Nephron (organoid): Measurements from ENCODE around the gene DNASE1L3.
"Not testable (repeated sequence)": the region's sequence is repeated elsewhere in the genome, so short reads cannot be mapped to it uniquely, and the experiment has no call there.

Experiments
- H3K27ac Mint-ChIP-seq, 3 experiments: 2 replicates each; pipeline ENCODE4 v1.8.0; 2020; ENCODE audit warnings: mixed read lengths in 3 of 3, mild to moderate bottlenecking in 2 of 3, moderate library complexity in 1 of 3
- H3K27me3 Mint-ChIP-seq: 2 replicates; pipeline ENCODE4 v1.8.0; 2021; ENCODE audit warnings: low read depth, mild to moderate bottlenecking, moderate library complexity, mixed read lengths
- H3K36me3 Mint-ChIP-seq: 2 replicates; pipeline ENCODE4 v1.8.0; 2020; ENCODE audit warnings: low read depth, mixed read lengths
- H3K4me1 Mint-ChIP-seq: 2 replicates; pipeline ENCODE4 v1.8.0; 2020; ENCODE audit warnings: mixed read lengths
- H3K4me3 Mint-ChIP-seq, 3 experiments: 2 replicates each; pipeline ENCODE4 v1.8.0; 2020; ENCODE audit warnings: mild to moderate bottlenecking in 3 of 3, mixed read lengths in 3 of 3, moderate library complexity in 2 of 3
- H3K9me3 Mint-ChIP-seq: 2 replicates; pipeline ENCODE4 v1.8.0; 2020; ENCODE audit warnings: mixed read lengths
- TF ChIP-seq, protein P1 (sequence below), 3 experiments: fragments of 200-600 bp; sonication (generic); IDR thresholded peaks; one replicate each; pipeline ENCODE4 v1.5.0; 2021; ENCODE audit warnings: antibody characterized with exemption in 3 of 3; ENCODE audit not compliant: unreplicated experiment in 3 of 3

Gene DNASE1L3

DNA sequence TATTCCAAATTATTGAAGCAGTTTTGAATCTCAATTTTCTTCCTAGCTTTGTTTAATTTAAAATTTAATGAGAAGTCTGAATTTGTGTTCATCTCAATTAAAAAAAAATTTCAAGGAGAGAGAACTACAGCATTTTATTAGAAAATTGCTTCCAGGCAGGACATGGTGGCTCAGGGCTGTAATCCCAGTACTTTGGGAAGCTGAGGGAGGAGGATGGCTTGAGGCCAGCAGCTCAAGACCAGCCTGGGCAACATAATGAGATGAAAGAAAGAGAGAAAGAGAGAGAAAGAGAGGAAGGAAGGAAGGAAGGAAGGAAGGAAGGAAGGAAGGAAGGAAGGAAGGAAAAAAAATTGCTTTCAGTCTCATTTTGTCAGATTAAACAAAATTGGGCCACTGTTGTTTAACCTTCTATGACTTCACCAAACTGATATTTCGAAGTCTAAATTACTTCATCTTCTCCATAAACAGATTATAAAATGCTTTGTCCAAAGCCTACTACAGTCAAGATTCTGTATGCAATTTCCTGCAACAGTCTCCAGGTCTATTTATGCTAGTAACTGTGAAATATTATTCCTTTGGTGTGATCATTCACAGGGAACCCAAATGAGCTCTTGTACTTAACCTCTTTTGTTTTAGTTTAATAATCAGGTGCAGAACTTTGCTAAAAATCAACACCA is 20.2 kb upstream of the DNASE1L3 start:
- Mint-ChIP-seq H3K27me3 (peaks cover 34% of the 10 kb centered on the region), H3K4me3 (no peak overlapping the region), H3K36me3 (no peaks in the 10 kb centered on the region), H3K27ac (no peak overlapping the region), H3K9me3 (no peaks in the 10 kb centered on the region), H3K4me1 (no peaks in the 10 kb centered on the region)
- TF ChIP-seq, protein P1, sequence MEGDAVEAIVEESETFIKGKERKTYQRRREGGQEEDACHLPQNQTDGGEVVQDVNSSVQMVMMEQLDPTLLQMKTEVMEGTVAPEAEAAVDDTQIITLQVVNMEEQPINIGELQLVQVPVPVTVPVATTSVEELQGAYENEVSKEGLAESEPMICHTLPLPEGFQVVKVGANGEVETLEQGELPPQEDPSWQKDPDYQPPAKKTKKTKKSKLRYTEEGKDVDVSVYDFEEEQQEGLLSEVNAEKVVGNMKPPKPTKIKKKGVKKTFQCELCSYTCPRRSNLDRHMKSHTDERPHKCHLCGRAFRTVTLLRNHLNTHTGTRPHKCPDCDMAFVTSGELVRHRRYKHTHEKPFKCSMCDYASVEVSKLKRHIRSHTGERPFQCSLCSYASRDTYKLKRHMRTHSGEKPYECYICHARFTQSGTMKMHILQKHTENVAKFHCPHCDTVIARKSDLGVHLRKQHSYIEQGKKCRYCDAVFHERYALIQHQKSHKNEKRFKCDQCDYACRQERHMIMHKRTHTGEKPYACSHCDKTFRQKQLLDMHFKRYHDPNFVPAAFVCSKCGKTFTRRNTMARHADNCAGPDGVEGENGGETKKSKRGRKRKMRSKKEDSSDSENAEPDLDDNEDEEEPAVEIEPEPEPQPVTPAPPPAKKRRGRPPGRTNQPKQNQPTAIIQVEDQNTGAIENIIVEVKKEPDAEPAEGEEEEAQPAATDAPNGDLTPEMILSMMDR (IDR thresholded peaks at IDR 0.05; ENCODE audit: unreplicated experiment in 3 of 3): no peak

DNA sequence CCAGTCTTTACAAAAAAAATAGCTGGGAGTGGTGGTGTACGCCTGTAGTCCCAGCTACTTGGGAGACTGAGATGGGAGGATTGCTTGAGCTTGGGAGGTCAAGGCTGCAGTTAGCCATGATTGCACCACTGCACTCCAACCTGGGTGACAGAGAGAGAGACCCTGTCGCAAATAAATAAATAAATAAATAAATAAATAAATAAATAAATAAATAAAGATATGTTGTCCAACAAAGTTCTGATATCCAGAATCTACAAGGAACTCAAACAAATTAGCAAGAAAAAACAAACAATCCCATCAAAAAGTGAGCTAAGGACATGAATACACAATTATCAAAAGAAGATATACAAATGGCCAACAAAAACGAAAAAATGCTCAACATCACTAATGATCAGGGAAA is 17.2 kb upstream of the DNASE1L3 start:
- H3K4me3 Mint-ChIP-seq, H3K36me3 Mint-ChIP-seq, H3K27ac Mint-ChIP-seq, H3K9me3 Mint-ChIP-seq, H3K4me1 Mint-ChIP-seq: not testable (repeated sequence)
- peaks cover 21% of the 10 kb centered on the region for H3K27me3 Mint-ChIP-seq

DNA sequence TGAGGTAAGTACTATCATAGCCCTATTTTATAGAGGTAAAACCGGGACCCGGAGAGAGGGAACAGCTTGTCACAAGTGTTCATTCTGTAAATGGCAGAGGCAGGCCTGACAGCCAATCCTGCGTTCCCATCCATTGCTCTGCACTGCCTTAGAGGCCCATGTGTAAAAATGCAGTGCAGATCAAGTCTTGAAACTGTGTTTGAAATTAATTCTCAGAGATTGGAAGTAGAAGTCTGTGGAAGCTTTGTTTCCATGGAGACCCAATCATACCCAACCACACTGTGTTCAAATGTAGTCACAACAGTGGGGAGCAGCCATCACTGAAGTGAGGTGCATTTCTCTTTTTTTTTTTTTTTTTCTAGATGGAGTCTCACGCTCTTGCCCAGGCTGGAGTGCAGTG is 13.1 kb upstream of the DNASE1L3 start:
- Mint-ChIP-seq H3K27ac (no peak overlapping the region), H3K9me3 (peaks cover 4% of the 10 kb centered on the region), H3K36me3 (no peaks in the 10 kb centered on the region), H3K27me3 (peaks cover 14% of the 10 kb centered on the region), H3K4me3 (no peak overlapping the region), H3K4me1 (no peaks in the 10 kb centered on the region)
- TF ChIP-seq, protein P1 (IDR thresholded peaks at IDR 0.05; ENCODE audit: unreplicated experiment in 3 of 3): no peak

DNA sequence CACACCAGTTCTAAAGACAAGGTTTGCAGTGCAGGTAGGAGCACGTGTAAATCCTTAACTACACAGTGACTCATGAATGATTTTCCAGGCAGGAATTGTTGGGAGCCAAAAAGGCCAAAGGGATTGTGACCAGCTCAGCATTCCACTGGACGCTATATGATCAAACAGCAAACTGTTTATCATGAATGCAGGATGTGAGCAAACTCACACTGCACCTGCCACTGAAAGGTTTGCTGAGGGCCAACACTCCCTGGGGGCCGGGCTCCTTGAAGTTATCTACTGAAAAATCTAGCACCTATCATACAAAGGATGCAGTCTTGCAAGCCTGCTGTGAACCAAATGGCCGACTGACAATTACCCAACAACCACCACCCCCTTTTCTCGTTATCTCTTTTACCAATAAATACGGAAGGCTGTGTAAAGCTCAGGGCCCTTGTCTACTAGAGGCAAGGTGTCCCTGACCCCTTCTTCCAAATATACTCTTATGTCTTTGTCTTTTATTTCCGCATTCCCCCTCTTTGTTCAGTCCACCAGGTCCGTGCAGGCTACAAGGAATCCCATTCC is 11.5 kb upstream of the DNASE1L3 start:
- H3K4me3 Mint-ChIP-seq: no peak overlapping the region
- peaks cover 4% of the 10 kb centered on the region for H3K4me1 Mint-ChIP-seq
- no peak overlapping the region for H3K27ac Mint-ChIP-seq
- peaks cover 10% of the 10 kb centered on the region for H3K27me3 Mint-ChIP-seq
- H3K9me3 Mint-ChIP-seq: peaks cover 4% of the 10 kb centered on the region
- TF ChIP-seq, protein P1 (IDR thresholded peaks at IDR 0.05; ENCODE audit: unreplicated experiment in 3 of 3): no peak
- H3K36me3 Mint-ChIP-seq: no peaks in the 10 kb centered on the region

DNA sequence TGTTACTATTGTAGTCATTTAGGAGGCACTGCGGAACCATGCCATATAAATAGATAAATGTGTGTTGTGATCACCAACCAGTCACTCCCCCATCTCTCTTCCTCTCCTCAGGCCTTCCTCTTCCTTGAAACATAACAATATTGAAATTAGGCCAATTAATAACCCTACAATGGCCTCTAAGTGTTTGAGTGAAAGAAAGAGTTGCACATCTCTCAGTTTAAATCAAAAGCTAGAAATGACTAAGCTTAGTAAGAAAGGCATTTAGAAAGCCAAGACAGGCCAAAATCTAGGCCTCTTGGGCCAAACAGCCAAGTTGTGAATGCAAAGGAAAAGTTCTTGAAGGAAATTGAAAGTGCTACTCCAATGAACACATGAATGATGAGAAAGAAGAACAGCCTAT is 8.1 kb upstream of the DNASE1L3 start:
- H3K9me3 Mint-ChIP-seq: peaks cover 4% of the 10 kb centered on the region
- H3K27ac Mint-ChIP-seq: no peak overlapping the region
- no peak overlapping the region for H3K4me3 Mint-ChIP-seq
- TF ChIP-seq, protein P1 (IDR thresholded peaks at IDR 0.05; ENCODE audit: unreplicated experiment in 3 of 3): no peak
- H3K27me3 Mint-ChIP-seq: peaks cover 12% of the 10 kb centered on the region
- no peaks in the 10 kb centered on the region for H3K36me3 Mint-ChIP-seq
- peaks cover 13% of the 10 kb centered on the region for H3K4me1 Mint-ChIP-seq

DNA sequence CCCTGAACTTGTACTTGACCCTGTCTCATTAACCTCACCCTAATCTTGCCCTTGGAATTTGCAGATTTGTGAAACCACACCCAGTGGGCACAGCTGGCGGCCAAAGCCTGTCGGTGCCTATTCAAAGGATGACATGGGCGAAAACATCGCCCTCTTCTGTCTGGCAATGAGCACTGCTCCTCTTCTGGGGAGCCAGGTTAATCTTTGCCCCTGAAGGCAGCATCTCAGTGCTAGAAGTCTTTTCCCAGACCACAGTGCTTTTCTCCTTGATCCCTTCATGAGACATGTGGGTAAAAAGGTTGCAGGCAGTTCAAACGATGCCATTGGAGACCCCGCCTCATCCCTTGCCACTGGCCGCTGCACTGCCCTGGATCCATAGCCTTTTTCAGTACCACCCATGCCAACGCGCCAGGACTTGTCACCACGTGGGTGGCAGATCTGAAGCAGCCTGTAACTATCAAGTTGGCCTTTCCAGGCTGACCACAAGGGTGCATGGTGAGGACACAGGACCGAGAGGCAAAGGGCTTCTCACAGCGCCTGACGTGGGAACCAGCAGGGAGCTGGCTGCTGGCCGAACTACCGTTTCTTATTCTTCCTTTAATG is 6.5 kb upstream of the DNASE1L3 start:
- peaks cover 13% of the 10 kb centered on the region for H3K4me1 Mint-ChIP-seq
- H3K9me3 Mint-ChIP-seq: peaks cover 4% of the 10 kb centered on the region
- H3K27me3 Mint-ChIP-seq: peaks cover 13% of the 10 kb centered on the region
- TF ChIP-seq, protein P1 (IDR thresholded peaks at IDR 0.05; ENCODE audit: unreplicated experiment in 3 of 3): peak; percentile 60 to 73 (median 71)
- no peak overlapping the region for H3K27ac Mint-ChIP-seq
- no peaks in the 10 kb centered on the region for H3K36me3 Mint-ChIP-seq
- H3K4me3 Mint-ChIP-seq: no peak overlapping the region
